ENCODE measurements around the gene XCL1. TPM values are rescaled to one million over a fixed set of nuclear protein-coding genes. Genes with fewer than 3 reads are reported as not detected.

The XCL1 gene
- polyA plus RNA-seq, 2 donors: 0.20 to 0.27 TPM

DNA sequence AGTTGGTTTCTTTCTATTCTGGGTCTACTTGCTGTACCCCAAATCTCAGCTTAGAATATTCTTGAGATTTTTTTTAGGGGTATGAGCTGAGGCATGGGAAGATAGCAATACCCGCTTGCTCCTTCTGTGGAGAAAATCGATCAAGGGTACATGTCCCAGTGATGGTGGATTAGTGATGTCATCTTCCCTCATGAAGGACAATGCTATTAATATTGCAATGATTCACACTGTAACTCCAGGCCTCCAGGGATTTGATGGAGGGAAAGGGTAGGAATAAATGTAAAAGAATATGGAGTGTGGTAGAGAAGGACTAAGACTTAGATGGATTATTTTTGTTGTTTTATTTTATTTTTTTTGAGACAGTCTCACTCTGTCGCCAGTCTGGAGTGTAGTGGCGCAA, 47.4 kb downstream of the XCL1 start:
- WGBS, 2 donors: 97 to 99% methylated on average over 4 of the region's 4 CpGs
- no peaks in the 10 kb centered on the region for H3K9me3 ChIP-seq (ENCODE audit: control insufficient read depth in 2 of 2, insufficient read depth in 1 of 2, low read depth in 1 of 2, low read length in 1 of 2)
- no peaks in the 10 kb centered on the region for H3K36me3 ChIP-seq (ENCODE audit: control insufficient read depth in 2 of 2, insufficient read depth in 2 of 2, low read length in 1 of 2)
- H3K4me3 ChIP-seq (ENCODE audit: low read depth in 1 of 2, low read length in 2 of 2): no peak overlapping the region
- H3K27me3 ChIP-seq (ENCODE audit: control insufficient read depth in 1 of 2, insufficient read depth in 2 of 2, low read length in 2 of 2): no peaks in the 10 kb centered on the region
- H3K4me1 ChIP-seq (ENCODE audit: control insufficient read depth in 2 of 2, insufficient read depth in 2 of 2, low read length in 1 of 2): no peaks in the 10 kb centered on the region
- no peak overlapping the region for H3K27ac ChIP-seq (ENCODE audit: low read depth in 2 of 2, low read length in 1 of 2)

DNA sequence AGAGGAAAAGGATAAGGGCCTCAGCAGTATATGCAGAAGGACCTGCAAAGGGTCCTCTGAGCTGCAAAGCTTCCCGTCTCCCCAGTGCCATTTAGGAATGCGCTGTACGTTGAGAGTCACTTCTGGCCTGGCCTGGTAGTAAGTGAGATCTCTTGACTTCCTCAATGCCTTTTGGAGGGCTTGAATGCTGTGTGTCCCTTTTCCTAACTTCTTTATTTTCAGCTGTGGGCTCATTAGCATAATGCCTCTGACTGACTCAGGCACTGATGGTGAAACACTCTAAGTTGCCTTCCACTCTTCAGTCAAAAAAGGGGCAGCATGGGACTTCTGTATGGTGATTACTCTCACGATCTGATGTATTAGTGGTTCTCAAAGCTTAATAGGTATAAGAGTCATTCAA, 49.9 kb downstream of the XCL1 start:
- Histone ChIP-seq H3K27me3 (ENCODE audit: control insufficient read depth in 1 of 2, insufficient read depth in 2 of 2, low read length in 2 of 2) (no peaks in the 10 kb centered on the region), H3K27ac (ENCODE audit: low read depth in 2 of 2, low read length in 1 of 2) (no peak overlapping the region), H3K4me1 (ENCODE audit: control insufficient read depth in 2 of 2, insufficient read depth in 2 of 2, low read length in 1 of 2) (no peaks in the 10 kb centered on the region), H3K9me3 (ENCODE audit: control insufficient read depth in 2 of 2, insufficient read depth in 1 of 2, low read depth in 1 of 2, low read length in 1 of 2) (no peaks in the 10 kb centered on the region), H3K4me3 (ENCODE audit: low read depth in 1 of 2, low read length in 2 of 2) (no peak overlapping the region), H3K36me3 (ENCODE audit: control insufficient read depth in 2 of 2, insufficient read depth in 2 of 2, low read length in 1 of 2) (no peaks in the 10 kb centered on the region)
- WGBS, 2 donors: 87 to 92% methylated on average over 4 of the region's 4 CpGs

DNA sequence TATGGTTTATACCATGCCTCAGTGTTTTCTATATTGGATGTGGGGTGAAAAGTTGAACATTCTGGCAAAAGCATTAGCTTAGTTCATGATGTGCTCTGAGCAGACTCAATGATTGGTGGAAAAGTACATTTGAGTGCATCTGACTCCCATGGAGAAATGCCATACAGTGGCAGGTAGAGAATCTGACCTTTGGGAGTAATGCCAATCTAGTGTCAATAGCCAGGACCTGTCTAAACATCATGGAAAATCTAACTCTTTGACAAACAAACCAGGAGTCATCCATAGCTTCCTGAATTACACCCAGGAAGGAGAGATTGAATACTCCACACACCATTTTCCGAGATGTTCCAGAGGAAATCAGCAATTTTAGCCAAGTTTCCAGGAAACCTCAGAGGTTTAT, 51.0 kb downstream of the XCL1 start:
- H3K4me1 ChIP-seq (ENCODE audit: control insufficient read depth in 2 of 2, insufficient read depth in 2 of 2, low read length in 1 of 2): no peaks in the 10 kb centered on the region
- no peaks in the 10 kb centered on the region for H3K36me3 ChIP-seq (ENCODE audit: control insufficient read depth in 2 of 2, insufficient read depth in 2 of 2, low read length in 1 of 2)
- no peak overlapping the region for H3K27ac ChIP-seq (ENCODE audit: low read depth in 2 of 2, low read length in 1 of 2)
- no peaks in the 10 kb centered on the region for H3K9me3 ChIP-seq (ENCODE audit: control insufficient read depth in 2 of 2, insufficient read depth in 1 of 2, low read depth in 1 of 2, low read length in 1 of 2)
- 79% methylated on average over 1 of the region's 1 CpG for WGBS, 2 donors
- no peaks in the 10 kb centered on the region for H3K27me3 ChIP-seq (ENCODE audit: control insufficient read depth in 1 of 2, insufficient read depth in 2 of 2, low read length in 2 of 2)
- H3K4me3 ChIP-seq (ENCODE audit: low read depth in 1 of 2, low read length in 2 of 2): no peak overlapping the region

DNA sequence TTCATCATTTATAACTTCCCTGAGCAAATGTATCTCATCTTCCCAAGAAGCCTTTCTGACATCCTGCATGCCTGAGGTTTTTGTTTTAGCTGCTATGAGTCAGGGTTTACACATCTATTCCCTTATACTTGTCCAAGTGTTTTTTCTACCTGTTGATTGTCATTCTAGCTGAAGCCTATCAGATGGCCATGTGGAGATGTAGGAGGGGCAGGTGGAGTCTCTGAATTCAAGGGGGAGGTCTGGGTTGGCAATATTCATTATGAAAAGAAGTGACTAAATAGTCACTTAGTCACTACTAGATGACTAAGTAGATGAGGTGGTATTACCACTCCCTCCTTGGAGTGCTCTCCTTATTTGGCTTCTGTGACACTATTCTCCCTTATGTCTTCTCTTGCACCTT, 52.4 kb downstream of the XCL1 start:
- no peaks in the 10 kb centered on the region for H3K9me3 ChIP-seq (ENCODE audit: control insufficient read depth in 2 of 2, insufficient read depth in 1 of 2, low read depth in 1 of 2, low read length in 1 of 2)
- no peak overlapping the region for H3K4me3 ChIP-seq (ENCODE audit: low read depth in 1 of 2, low read length in 2 of 2)
- no peaks in the 10 kb centered on the region for H3K4me1 ChIP-seq (ENCODE audit: control insufficient read depth in 2 of 2, insufficient read depth in 2 of 2, low read length in 1 of 2)
- no peaks in the 10 kb centered on the region for H3K27me3 ChIP-seq (ENCODE audit: control insufficient read depth in 1 of 2, insufficient read depth in 2 of 2, low read length in 2 of 2)
- H3K36me3 ChIP-seq (ENCODE audit: control insufficient read depth in 2 of 2, insufficient read depth in 2 of 2, low read length in 1 of 2): no peaks in the 10 kb centered on the region
- H3K27ac ChIP-seq (ENCODE audit: low read depth in 2 of 2, low read length in 1 of 2): no peak overlapping the region

DNA sequence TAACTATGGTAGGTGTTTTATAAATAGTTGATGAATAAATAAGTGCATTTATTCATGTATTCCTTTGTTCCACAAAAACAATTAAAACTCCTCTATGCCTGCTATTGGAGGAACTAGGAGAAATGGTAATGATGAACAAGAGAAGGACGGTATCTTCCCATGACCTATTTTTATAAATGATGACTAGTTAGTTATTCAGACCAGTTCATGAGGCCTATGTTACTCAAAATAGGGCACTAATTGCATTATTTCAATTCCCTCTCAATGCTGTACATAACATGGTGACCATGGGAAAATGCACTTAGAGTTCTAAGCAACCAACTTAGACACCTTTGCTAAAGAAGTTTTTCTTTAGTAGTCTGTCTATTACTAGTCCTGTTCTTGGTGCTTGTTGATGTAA, 53.1 kb downstream of the XCL1 start:
- no peak overlapping the region for H3K4me3 ChIP-seq (ENCODE audit: low read depth in 1 of 2, low read length in 2 of 2)
- WGBS, 2 donors: 78 to 90% methylated on average over 1 of the region's 1 CpG
- H3K4me1 ChIP-seq (ENCODE audit: control insufficient read depth in 2 of 2, insufficient read depth in 2 of 2, low read length in 1 of 2): no peaks in the 10 kb centered on the region
- H3K36me3 ChIP-seq (ENCODE audit: control insufficient read depth in 2 of 2, insufficient read depth in 2 of 2, low read length in 1 of 2): no peaks in the 10 kb centered on the region
- H3K9me3 ChIP-seq (ENCODE audit: control insufficient read depth in 2 of 2, insufficient read depth in 1 of 2, low read depth in 1 of 2, low read length in 1 of 2): no peaks in the 10 kb centered on the region
- H3K27ac ChIP-seq (ENCODE audit: low read depth in 2 of 2, low read length in 1 of 2): no peak overlapping the region
- no peaks in the 10 kb centered on the region for H3K27me3 ChIP-seq (ENCODE audit: control insufficient read depth in 1 of 2, insufficient read depth in 2 of 2, low read length in 2 of 2)

Other genes starting within 250 kb of the XCL1 start
- gene XCL2, start 32.6 kb upstream of the XCL1 start, polyA plus RNA-seq: not detected
- 1 to 10 TPM; 4.8 TPM for gene DPT, start 152.6 kb downstream of the XCL1 start, polyA plus RNA-seq

All from esophagus (tissue), 2 donors.